OCI-LY1 (cell line): ENCODE results near the gene ATF6.

ENCODE experiments used
- CTCF ChIP-seq: fragments of 200-600 bp; sonication (generic), shearing (Covaris generic); IDR thresholded peaks from 2 replicates; pipeline ENCODE4 v1.5.1; 2017; ENCODE audit warnings: mild to moderate bottlenecking, antibody characterized with exemption, low read length, moderate library complexity, mixed read lengths
- EZH2 ChIP-seq: fragments of 200-600 bp; sonication (generic), shearing (Covaris generic); IDR thresholded peaks from 2 replicates; pipeline ENCODE4 v1.8.0; 2017; ENCODE audit warnings: borderline replicate concordance, mixed run types, mild to moderate bottlenecking, antibody characterized with exemption, low read length, moderate library complexity, mixed read lengths

DNA sequence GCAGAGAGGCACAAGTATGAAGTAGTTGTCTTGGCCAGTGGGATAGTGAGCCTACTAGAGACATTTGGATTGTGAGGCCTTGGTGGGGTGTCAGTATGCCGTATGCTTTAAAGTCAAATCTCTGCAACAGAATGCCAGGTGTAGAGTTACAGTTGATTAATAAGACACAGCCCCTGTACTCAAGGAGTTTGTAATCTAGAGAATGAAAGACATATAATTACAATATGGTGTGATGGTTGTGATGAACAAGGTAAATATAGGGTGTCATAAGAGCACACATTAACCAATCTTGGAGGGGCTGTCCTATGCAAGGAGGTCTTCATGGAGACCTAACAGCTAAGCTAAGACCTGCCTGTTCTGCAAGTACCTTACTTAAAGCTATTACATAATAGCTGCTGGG, 113.1 kb downstream of the ATF6 start:
- TF ChIP-seq CTCF (no peak), EZH2 (no peak)
